Smooth muscle cell (in vitro differentiated cells): ENCODE data around the gene CYTH3. TPM values are rescaled to one million over a fixed set of nuclear protein-coding genes. Genes with fewer than 3 reads are reported as not detected.
A peak's percentile ranks its signal among the peaks of the same experiment; 100 is the strongest.

ENCODE experiments used
- DNase-seq: peaks from one replicate; lab custom pipeline; 2025; ENCODE audit not compliant: unreplicated experiment; lab: John Stamatoyannopoulos, UW
- H2AFZ ChIP-seq: fragments of 200-600 bp; sonication (generic); 2 replicates; pipeline ENCODE4 v1.6.0; 2016; ENCODE audit warnings: antibody characterized with exemption, low read depth, mild to moderate bottlenecking
- H3F3A ChIP-seq: fragments of 200-600 bp; sonication (generic); 2 replicates; pipeline ENCODE4 v1.6.0; 2017; ENCODE audit warnings: antibody characterized with exemption, low read depth
- H3K27ac ChIP-seq: fragments of 200-600 bp; sonication (generic); 2 replicates; pipeline ENCODE4 v1.5.1; 2016; ENCODE audit warnings: low read depth, mild to moderate bottlenecking
- H3K27me3 ChIP-seq: fragments of 200-600 bp; sonication (generic); 2 replicates; pipeline ENCODE4 v1.6.1; 2016; ENCODE audit warnings: low read depth, mild to moderate bottlenecking
- H3K36me3 ChIP-seq: fragments of 200-600 bp; sonication (generic); 2 replicates; pipeline ENCODE4 v1.5.1; 2016; ENCODE audit warnings: low read depth
- H3K4me1 ChIP-seq: fragments of 200-600 bp; sonication (generic); 2 replicates; pipeline ENCODE4 v1.5.1; 2016; ENCODE audit warnings: low read depth
- H3K4me2 ChIP-seq: fragments of 200-600 bp; sonication (generic); 2 replicates; pipeline ENCODE4 v1.6.0; 2016; ENCODE audit warnings: mild to moderate bottlenecking
- H3K4me3 ChIP-seq: fragments of 200-600 bp; sonication (generic); 2 replicates; pipeline ENCODE4 v1.5.1; 2016; ENCODE audit warnings: mild to moderate bottlenecking
- H3K79me2 ChIP-seq: fragments of 200-600 bp; sonication (generic); 2 replicates; pipeline ENCODE4 v1.6.0; 2016; ENCODE audit warnings: low read depth, mild to moderate bottlenecking
- H3K9ac ChIP-seq: fragments of 200-600 bp; sonication (generic); 2 replicates; pipeline ENCODE4 v1.6.0; 2016; ENCODE audit warnings: low read depth
- H3K9me3 ChIP-seq: fragments of 200-600 bp; sonication (generic); replicated peaks from 2 replicates; pipeline ENCODE4 v1.5.1; 2016; ENCODE audit warnings: low read depth
- H4K20me1 ChIP-seq: fragments of 200-600 bp; sonication (generic); 2 replicates; pipeline ENCODE4 v1.6.0; 2016; ENCODE audit warnings: low read depth
- CTCF ChIP-seq: fragments of 200-600 bp; sonication (generic); IDR thresholded peaks from 2 replicates; pipeline ENCODE4 v1.5.1; 2017; ENCODE audit warnings: borderline replicate concordance, mild to moderate bottlenecking, antibody characterized with exemption; ENCODE audit not compliant: insufficient read depth, poor library complexity, severe bottlenecking
- WGBS: methylation state at CpG from one replicate; pipeline ENCODE4 v1.1.7; 2016; ENCODE audit warnings: low lambda C conversion rate; 5-methylcytosine and 5-hydroxymethylcytosine counted together
- polyA plus RNA-seq: library from polyadenylated mRNA; unstranded; fragments of >200 nt; fragmentation: Nextera tagmentation; extraction: Ambion mirVana; gene quantifications from 2 replicates; pipeline ENCODE4 v1.2.1, GENCODE V29; 2016
- total RNA-seq: library from RNA; depleted of rRNA; stranded (reverse); fragments of >200 nt; gene quantifications from 2 replicates; pipeline ENCODE4 v1.2.3, GENCODE V29; 2014

Gene CYTH3
- total and polyA plus RNA-seq, 2 experiments from 2014 or later: 7.6 to 11.4 TPM

- Histone ChIP-seq H4K20me1 (peaks cover 4% of the 10 kb centered on the region), H3K79me2 (no peaks in the 10 kb centered on the region), H3K9ac (no peak overlapping the region), H3K4me3 (no peak overlapping the region), H3K27ac (no peak overlapping the region), H3K4me2 (no peak overlapping the region), H3K9me3 (no peaks in the 10 kb centered on the region), H3K27me3 (no peaks in the 10 kb centered on the region), H2AFZ (no peak overlapping the region), H3F3A (no peaks in the 10 kb centered on the region), H3K4me1 (no peaks in the 10 kb centered on the region), H3K36me3 (peaks cover 4% of the 10 kb centered on the region)
- WGBS: 95% methylated on average over 30 of the region's 36 CpGs
- TF ChIP-seq CTCF: no peak
- no peak for DNase-seq
Observed at GRCh38 chr7:6165521-6166320, 106.7 kb downstream of the CYTH3 start.

GRCh38 chr7:6165075-6165474, 107.3 kb downstream of the CYTH3 start:
- Histone ChIP-seq H3K27ac (no peak overlapping the region), H3K36me3 (peaks cover 4% of the 10 kb centered on the region), H4K20me1 (peaks cover 9% of the 10 kb centered on the region), H2AFZ (no peak overlapping the region), H3F3A (no peaks in the 10 kb centered on the region), H3K9ac (no peak overlapping the region), H3K4me2 (no peak overlapping the region), H3K9me3 (no peaks in the 10 kb centered on the region), H3K4me1 (no peaks in the 10 kb centered on the region), H3K4me3 (no peak overlapping the region), H3K27me3 (no peaks in the 10 kb centered on the region), H3K79me2 (no peaks in the 10 kb centered on the region)
- TF ChIP-seq CTCF: no peak
- 91% methylated on average over 18 of the region's 19 CpGs for WGBS
- no peak for DNase-seq

GRCh38 chr7:6164491-6164890, 107.9 kb downstream of the CYTH3 start:
- Histone ChIP-seq H3K36me3 (peaks cover 4% of the 10 kb centered on the region), H3K9me3 (no peaks in the 10 kb centered on the region), H3F3A (no peaks in the 10 kb centered on the region), H2AFZ (no peak overlapping the region), H4K20me1 (peaks cover 13% of the 10 kb centered on the region), H3K27me3 (no peaks in the 10 kb centered on the region), H3K4me2 (no peak overlapping the region), H3K9ac (no peak overlapping the region), H3K27ac (no peak overlapping the region), H3K4me3 (no peak overlapping the region), H3K4me1 (no peaks in the 10 kb centered on the region), H3K79me2 (no peaks in the 10 kb centered on the region)
- 89% methylated on average over 26 of the region's 28 CpGs for WGBS
- DNase-seq: no peak
- peak; percentile 15 for TF ChIP-seq CTCF

- TF ChIP-seq CTCF: no peak
- H3K27me3 ChIP-seq: no peaks in the 10 kb centered on the region
- no peak overlapping the region for H3K4me2 ChIP-seq
- no peak overlapping the region for H3K4me3 ChIP-seq
- 98% methylated on average over 7 of the region's 7 CpGs for WGBS
- no peak overlapping the region for H3K9ac ChIP-seq
- no peaks in the 10 kb centered on the region for H3K4me1 ChIP-seq
- H4K20me1 ChIP-seq: peaks cover 17% of the 10 kb centered on the region
- no peaks in the 10 kb centered on the region for H3K79me2 ChIP-seq
- no peak for DNase-seq
- no peaks in the 10 kb centered on the region for H3K9me3 ChIP-seq
- H3K27ac ChIP-seq: no peak overlapping the region
- H3F3A ChIP-seq: no peaks in the 10 kb centered on the region
- no peak overlapping the region for H2AFZ ChIP-seq
- H3K36me3 ChIP-seq: peaks cover 4% of the 10 kb centered on the region
Observed at GRCh38 chr7:6164010-6164409, 108.4 kb downstream of the CYTH3 start.
